ENCODE data around the gene STOM. TPM values are rescaled to one million over a fixed set of nuclear protein-coding genes. Genes with fewer than 3 reads are reported as not detected.
A peak's percentile ranks its signal among the peaks of the same experiment; 100 is the strongest.

The STOM gene
- total and polyA plus RNA-seq, 7 donors = 22.8 to 609 (median 303) TPM

DNA sequence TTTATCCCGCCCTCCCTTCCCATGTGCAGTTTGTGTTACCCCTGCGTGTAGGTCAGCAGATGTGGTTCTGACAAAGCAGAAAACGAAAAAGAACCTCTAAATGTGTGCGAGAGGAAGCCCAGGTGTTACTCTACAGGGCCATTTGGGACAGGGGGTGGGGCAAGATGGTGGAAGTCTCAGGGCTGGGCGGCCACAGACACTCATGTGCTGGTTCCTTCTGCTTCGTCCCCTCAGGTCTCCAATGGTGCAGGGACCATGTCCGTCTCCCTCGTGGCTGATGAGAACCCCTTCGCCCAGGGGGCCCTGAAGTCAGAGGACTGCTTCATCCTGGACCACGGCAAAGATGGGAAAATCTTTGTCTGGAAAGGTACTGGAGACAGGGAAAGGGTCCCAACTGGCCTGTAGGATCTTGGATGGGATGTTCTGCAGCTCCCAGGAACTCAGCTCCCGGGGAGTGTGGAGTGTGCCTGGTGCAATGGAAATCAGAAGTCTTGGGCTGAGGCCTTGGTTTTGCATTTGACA, 53.1 kb downstream of the STOM start:
- Histone ChIP-seq H3K27me3 (no peaks in the 10 kb centered on the region), H3K27ac (peak overlapping the region; percentile 91 to 99 (median 94)), H3K36me3 (peaks cover 51 to 99% (median 78%) of the 10 kb centered on the region in 4 donors), H3K9me3 (no peaks in the 10 kb centered on the region), H3K4me3 (no peak overlapping the region), H3K4me1 (peaks cover 0 to 75% (median 55%) of the 10 kb centered on the region in 4 donors)
- 95% methylated on average over 11 of the region's 11 CpGs for WGBS, 2 donors
- intact Hi-C loops (cut with DNase I) = no loop called here
- TF ChIP-seq POLR2A (IDR thresholded peaks at IDR 0.05) (no peak), POLR2AphosphoS5 (IDR thresholded peaks at IDR 0.05) (peak in 1 of 4 donors; percentile 4)
- no peak for DNase-seq

DNA sequence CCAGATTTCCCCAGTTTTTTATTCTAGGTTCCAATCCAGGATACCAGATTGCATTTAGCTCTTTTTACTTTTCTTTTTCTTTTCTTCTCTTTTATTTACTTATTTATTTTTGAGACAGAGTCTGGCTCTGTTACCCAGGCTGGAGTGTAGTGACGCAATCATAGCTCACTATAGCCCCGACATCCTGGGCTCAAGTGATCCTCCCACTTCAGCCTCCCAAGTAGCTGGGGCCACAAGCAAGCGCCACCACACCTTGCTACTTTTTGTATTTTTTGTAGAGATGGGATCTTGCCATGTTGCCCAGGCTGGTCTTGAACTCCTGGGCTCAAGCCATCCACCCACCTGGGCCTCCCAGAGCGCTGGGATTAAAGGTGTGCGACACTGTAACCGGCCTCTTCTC, 53.7 kb downstream of the STOM start:
- Histone ChIP-seq H3K36me3 (peaks cover 55 to 99% (median 80%) of the 10 kb centered on the region in 4 donors), H3K27ac (peak overlapping the region; percentile 91 to 99 (median 94))

DNA sequence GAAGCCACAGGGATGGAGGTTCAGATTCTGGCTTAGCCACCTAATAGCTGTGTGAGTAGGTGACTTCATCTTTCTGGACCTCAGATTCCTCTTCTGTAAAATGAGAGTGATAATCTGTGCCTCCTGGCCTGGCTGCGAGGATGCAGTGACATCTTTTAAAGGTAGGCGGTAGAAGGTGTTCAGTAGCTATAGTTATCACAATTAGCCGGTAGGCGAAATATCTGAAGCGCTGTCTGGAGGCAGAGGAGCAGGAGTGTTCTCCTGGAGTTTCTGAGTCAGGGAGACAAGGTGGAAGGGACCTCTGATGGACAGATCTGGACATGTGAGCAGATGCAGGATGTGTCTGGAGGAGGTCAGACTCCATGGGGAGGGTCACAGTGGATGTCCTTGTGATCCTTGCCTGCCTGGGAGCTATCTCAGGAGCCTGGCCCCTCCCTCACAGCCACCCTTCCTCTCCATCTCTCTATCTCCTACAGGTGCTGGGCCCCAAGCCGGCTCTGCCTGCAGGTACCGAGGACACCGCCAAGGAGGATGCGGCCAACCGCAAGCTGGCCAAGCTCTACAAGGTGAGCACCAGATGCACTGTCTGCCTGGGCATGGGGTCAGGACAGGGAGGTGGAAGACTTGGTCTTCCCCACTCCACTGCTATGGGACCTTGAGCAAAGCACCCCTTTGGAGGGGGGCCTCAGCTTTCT, 56.4 kb downstream of the STOM start:
- H3K27ac ChIP-seq = peak overlapping the region; percentile 20 to 99 (median 62)
- intact Hi-C loops (cut with DNase I) = no loop called here

More for the DNA sequence above, 53.7 kb downstream of the STOM start:
- intact Hi-C loops (cut with DNase I) = no loop called here
- Histone ChIP-seq H3K4me3 (no peak overlapping the region), H3K4me1 (peaks cover 0 to 72% (median 53%) of the 10 kb centered on the region in 4 donors), H3K27me3 (no peaks in the 10 kb centered on the region), H3K9me3 (no peaks in the 10 kb centered on the region)
- TF ChIP-seq EP300 (IDR thresholded peaks at IDR 0.05) (no peak), POLR2AphosphoS5 (IDR thresholded peaks at IDR 0.05) (no peak), POLR2A (IDR thresholded peaks at IDR 0.05) (no peak)
- TF ChIP-seq, protein P1, sequence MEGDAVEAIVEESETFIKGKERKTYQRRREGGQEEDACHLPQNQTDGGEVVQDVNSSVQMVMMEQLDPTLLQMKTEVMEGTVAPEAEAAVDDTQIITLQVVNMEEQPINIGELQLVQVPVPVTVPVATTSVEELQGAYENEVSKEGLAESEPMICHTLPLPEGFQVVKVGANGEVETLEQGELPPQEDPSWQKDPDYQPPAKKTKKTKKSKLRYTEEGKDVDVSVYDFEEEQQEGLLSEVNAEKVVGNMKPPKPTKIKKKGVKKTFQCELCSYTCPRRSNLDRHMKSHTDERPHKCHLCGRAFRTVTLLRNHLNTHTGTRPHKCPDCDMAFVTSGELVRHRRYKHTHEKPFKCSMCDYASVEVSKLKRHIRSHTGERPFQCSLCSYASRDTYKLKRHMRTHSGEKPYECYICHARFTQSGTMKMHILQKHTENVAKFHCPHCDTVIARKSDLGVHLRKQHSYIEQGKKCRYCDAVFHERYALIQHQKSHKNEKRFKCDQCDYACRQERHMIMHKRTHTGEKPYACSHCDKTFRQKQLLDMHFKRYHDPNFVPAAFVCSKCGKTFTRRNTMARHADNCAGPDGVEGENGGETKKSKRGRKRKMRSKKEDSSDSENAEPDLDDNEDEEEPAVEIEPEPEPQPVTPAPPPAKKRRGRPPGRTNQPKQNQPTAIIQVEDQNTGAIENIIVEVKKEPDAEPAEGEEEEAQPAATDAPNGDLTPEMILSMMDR (IDR thresholded peaks at IDR 0.05) = no peak
- no peak for DNase-seq
- 94 to 95% methylated on average over 6 of the region's 6 CpGs for WGBS, 2 donors

DNA sequence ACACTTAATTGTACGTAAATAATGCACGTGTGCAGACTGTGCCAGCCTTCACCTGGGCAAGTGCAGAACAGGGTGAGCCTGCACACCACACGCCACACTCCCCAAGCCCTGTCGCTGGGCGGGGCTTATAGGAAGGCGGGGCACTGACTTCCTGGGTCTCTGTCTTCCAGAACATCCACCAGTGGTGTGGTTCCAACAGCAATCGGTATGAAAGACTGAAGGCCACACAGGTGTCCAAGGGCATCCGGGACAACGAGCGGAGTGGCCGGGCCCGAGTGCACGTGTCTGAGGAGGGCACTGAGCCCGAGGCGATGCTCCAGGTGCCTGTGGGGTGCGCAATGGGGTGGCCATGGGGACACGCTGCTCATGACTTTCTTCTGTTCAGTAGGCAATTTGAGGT, 57.9 kb downstream of the STOM start:
- WGBS, 2 donors = 93 to 94% methylated on average over 17 of the region's 17 CpGs
- no peak overlapping the region for H3K4me3 ChIP-seq
- DNase-seq = no peak
- H3K4me1 ChIP-seq = peaks cover 0 to 62% (median 28%) of the 10 kb centered on the region in 4 donors
- peaks cover 49 to 100% (median 86%) of the 10 kb centered on the region in 4 donors for H3K36me3 ChIP-seq
- H3K9me3 ChIP-seq = no peaks in the 10 kb centered on the region
- no peak for TF ChIP-seq EP300 (IDR thresholded peaks at IDR 0.05)
- peak overlapping the region in 3 of 4 donors; percentile 28 to 99 (median 96) for H3K27ac ChIP-seq
- intact Hi-C loops (cut with DNase I) = no loop called here
- no peaks in the 10 kb centered on the region for H3K27me3 ChIP-seq

More for the DNA sequence above, 56.4 kb downstream of the STOM start:
- H3K9me3 ChIP-seq = no peaks in the 10 kb centered on the region
- H3K36me3 ChIP-seq = peaks cover 62 to 100% (median 86%) of the 10 kb centered on the region in 4 donors
- H3K4me3 ChIP-seq = no peak overlapping the region
- no peak for DNase-seq
- 97 to 98% methylated on average over 10 of the region's 10 CpGs for WGBS, 2 donors
- H3K4me1 ChIP-seq = peaks cover 0 to 73% (median 38%) of the 10 kb centered on the region in 4 donors
- no peaks in the 10 kb centered on the region for H3K27me3 ChIP-seq
- TF ChIP-seq, protein P1 (IDR thresholded peaks at IDR 0.05) = no peak
- TF ChIP-seq POLR2A (IDR thresholded peaks at IDR 0.05) (no peak), EP300 (IDR thresholded peaks at IDR 0.05) (no peak), POLR2AphosphoS5 (IDR thresholded peaks at IDR 0.05) (peak in 1 of 4 donors; percentile 2)

DNA sequence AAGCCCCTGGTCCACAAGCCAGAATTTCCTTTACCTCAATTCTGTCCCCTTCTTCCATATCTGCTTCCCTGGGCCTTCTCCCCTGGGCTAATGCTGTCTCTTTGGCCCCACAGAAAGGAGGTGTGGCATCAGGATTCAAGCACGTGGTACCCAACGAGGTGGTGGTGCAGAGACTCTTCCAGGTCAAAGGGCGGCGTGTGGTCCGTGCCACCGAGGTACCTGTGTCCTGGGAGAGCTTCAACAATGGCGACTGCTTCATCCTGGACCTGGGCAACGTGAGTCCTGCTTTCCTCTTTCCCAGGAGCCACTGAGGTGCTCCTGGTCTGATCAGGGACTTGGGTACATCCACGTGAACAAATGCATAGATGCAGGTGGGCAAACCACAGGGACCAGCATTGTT, 59.5 kb downstream of the STOM start:
- H3K27ac ChIP-seq = peak overlapping the region in 3 of 4 donors; percentile 3 to 99 (median 95)
- peaks cover 0 to 61% (median 20%) of the 10 kb centered on the region in 4 donors for H3K4me1 ChIP-seq
- no peak overlapping the region for H3K4me3 ChIP-seq
- DNase-seq = no peak
- H3K27me3 ChIP-seq = no peaks in the 10 kb centered on the region
- H3K9me3 ChIP-seq = no peaks in the 10 kb centered on the region
- intact Hi-C loops (cut with DNase I) = no loop called here
- peaks cover 46 to 100% (median 87%) of the 10 kb centered on the region in 4 donors for H3K36me3 ChIP-seq
- TF ChIP-seq POLR2A (IDR thresholded peaks at IDR 0.05) (no peak), POLR2AphosphoS5 (IDR thresholded peaks at IDR 0.05) (no peak), EP300 (IDR thresholded peaks at IDR 0.05) (no peak)
- TF ChIP-seq, protein P1 (IDR thresholded peaks at IDR 0.05) = no peak
- 89% methylated on average over 9 of the region's 9 CpGs for WGBS, 2 donors
